Hematopoietic multipotent progenitor cell treated with erythropoietin and hydrocortisone succinate and interleukin-3 and kit ligand, for 4 days (in vitro differentiated cells): ENCODE measurements around the gene PRSS50.
A peak's percentile ranks its signal among the peaks of the same experiment; 100 is the strongest.
"Not testable (repeated sequence)": the region's sequence is repeated elsewhere in the genome, so short reads cannot be mapped to it uniquely, and the experiment has no call there.

Source experiments
- DNase-seq: peaks from one replicate; pipeline ENCODE4 v3.0.0-alpha.2; 2015

Gene PRSS50, protein sequence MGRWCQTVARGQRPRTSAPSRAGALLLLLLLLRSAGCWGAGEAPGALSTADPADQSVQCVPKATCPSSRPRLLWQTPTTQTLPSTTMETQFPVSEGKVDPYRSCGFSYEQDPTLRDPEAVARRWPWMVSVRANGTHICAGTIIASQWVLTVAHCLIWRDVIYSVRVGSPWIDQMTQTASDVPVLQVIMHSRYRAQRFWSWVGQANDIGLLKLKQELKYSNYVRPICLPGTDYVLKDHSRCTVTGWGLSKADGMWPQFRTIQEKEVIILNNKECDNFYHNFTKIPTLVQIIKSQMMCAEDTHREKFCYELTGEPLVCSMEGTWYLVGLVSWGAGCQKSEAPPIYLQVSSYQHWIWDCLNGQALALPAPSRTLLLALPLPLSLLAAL

DNA sequence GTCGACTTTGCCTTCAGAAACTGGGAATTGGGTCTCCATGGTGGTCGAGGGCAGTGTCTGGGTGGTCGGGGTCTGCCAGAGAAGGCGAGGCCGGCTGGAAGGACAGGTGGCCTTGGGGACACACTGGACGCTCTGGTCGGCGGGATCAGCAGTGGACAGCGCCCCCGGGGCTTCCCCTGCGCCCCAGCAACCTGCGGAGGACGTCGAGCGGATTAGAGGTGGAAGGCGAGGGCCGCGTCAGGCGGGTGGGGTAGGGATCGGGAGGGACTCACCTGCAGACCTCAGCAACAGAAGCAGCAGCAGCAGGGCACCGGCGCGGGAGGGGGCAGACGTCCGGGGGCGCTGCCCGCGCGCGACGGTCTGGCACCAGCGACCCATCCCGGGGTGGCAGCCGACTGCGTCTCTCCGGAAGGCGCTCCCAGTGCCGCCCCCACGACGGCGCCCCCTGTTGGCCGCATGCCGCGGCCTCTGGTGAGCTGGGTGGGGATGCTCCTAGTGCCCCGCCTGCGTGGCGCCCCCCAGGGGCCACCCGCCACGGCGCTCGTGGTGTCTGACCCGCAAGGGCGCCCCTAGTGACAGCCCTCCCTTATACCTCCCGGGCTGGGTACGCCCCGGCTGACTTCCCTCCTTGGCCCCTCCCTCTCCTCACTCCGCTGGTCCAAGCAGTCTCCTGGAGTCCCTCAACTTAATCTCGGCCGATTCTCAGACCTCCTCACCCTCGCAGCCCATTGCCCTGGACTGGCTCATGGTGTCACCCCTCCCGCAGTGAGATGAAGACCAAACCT, at the start of gene PRSS50:
Gene PRSS50 (minus strand): TSS at position 423 of the 785 bp plus-strand sequence. CDS start 45 bp downstream, at position 378.
- peak; percentile 66 for DNase-seq

DNA sequence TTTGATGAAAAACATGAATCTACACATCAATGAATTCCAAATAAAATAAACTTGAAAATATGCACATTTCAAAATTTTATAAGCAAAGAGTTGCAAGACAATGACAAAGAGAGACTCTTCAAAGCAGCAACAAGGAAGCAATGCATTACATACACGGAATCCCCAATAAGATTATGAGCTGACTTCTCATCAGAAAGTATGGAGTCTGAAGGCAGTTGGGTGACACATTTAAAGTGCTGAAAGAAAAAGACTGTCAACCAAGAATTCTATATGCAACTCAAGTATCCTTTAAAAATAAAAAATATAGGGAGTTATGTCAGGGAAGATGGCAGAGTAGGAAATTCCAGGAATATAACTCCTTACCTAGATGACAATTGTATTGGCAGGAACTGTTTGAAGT, 46.5 kb upstream of the PRSS50 start:
- DNase-seq, result no peak

DNA sequence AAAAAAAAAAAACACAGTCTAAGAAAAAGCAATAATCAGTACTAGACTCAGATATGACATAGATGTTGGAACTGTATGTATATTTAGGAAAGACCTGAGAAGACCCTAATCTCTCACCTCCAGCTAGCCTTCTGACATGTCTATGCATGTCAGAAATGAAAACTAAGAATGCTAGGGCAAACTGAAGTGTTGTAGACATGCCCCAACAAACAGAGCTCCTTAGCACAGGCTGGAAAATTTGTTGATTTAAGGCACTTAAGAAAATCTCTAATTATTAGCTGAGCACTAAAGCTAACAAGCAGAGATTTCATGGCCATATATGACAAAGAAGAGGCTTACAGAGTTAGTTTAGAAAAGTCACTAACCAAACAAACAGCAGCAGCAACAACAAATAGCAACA, 45.5 kb upstream of the PRSS50 start:
- no peak for DNase-seq

DNA sequence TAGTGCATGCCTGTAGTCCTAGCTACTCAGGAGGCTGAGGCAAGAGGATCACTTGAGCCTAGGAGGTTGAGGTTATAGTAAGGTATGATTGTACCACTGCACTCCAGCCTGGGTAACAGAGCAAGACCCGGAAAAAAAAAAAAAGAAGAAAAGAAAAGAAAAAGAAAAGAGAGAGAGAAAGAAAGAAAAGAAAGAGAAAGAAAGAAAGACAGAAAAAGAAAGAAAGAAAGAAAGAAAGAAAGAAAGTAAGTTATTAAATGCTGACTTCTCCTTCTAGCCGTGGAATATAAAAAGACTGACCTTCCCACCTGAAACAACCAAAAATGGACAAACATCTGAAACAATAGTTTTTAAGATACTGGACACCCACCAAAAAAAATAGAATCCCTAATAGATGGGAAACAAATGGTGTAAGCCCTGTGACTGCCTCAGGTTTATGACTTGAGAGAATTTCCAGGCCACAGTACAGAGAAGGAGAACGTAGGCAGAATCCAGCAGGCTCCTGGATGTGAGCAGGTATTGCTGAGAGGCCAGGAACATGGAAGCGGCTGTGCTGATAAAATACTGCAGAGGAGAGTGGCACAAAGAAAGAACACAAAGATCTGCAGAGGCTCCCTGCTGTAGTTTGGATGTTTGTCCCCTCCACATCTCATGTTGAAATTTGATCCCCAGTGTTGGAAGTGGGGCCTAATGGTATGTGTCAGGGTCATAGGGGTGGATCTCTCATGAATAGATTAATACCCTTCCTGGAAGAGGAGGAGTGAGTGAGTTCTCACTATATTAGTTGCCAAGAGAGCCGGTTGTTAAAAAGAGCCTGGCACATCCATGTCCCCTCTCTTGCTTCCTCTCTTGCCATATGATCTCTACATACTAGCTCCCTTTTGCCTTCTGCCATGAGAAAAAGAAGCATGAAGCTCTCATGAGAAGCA, 41.8 kb upstream of the PRSS50 start:
- no peak for DNase-seq

DNA sequence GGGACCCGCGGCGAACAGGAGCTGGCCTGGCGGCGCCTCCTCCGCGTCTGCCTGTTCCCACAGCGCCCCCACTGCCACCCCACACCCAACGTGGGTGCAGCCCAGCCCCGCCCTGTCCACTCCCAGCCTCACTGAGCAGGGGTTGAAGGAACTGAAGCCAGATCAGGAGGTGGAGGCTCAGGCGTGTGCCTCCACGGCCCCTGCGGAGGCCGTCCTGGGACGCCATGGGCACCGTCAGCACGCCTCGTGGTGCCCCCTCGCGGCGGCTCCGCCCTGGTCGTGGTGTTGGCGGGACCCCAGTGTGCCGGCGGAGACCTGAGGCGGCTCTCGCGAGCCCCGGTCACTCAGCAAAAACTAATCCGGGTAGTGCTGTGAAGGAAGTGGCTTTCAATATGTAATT, 39.0 kb upstream of the PRSS50 start:
- DNase-seq, result no peak

DNA sequence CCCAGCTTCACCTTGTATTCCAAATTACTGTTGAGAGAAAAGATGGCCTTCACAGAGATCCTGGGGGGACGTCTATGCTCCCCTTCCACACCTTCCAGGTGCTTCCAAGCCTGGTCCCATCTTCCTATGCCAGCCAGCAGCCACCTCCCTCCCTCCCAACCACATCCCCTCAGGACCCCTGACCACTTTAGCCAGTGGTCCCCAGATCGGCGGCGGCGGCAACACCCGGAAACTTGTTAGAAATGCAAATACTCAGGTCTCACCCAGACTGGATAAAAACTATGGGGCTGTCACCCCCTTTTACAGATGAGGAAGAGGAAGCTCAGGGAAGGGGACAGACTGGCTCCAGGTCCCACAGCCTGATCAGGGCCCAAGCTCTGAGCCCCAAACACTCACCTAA, 38.0 kb upstream of the PRSS50 start:
- no peak for DNase-seq

DNA sequence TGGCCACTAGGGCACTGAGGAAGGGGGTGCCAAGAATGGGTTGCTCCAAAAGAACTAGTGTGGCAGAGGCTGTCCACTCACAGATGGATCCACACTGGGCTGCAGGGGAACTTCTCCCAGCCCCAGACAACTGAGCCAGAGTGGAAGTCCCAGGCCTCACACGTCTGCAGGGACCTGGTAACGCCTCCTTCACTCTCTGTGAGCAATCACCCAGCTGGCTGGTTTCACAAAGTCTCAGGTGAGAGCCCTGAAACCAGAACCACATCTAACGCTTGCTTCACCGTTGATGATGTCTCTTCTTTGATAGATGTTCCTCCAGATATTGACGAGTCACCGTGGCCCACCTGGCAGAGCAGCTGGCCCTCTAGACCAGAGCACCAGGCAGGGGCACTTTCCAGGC, 35.5 kb upstream of the PRSS50 start:
- not testable (repeated sequence) for DNase-seq

DNA sequence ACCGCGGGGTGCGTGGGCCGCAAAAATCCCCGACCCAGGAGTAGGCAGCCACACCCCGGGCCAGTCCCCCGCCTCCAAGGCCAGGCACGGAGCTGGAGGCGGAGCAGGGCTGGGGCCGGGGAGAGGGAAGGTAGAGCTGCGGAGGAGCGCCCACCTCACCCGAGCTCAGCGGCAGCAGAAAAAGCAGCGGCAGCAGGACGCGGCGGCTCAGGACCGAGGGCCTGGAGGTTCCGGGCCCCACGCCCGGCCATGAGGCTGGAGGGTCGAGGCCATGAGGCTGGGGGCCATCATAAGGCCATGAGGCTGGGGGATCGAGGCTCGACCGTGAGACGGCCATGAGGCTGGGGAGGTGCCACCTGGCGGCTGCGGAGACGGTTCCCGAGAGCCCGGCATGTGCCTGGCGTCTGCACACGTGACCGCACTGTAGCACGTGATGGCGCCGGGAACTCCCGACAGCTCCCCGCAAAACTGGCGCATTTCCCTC, 32.9 kb upstream of the PRSS50 start:
- no peak for DNase-seq

DNA sequence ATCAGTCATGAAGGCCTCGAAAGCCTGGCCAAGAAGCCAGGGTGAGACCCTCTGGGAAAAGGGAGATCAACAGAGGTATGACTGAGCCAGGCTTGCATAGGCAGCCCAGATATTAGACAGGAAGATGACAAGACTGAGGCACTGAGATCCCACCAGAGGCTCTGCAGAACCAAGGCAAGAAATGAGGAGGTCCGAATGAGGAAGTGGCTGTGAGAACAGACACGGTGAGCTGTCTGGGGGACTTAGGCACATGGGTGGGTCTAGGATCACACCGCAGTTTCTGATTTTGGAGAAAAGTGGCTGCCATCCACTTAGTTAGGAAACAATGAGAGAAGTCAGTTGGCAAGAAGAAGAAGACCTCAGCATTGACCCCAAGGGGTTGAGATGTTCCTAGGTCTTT, 31.5 kb upstream of the PRSS50 start:
- DNase-seq, result peak; percentile 13

DNA sequence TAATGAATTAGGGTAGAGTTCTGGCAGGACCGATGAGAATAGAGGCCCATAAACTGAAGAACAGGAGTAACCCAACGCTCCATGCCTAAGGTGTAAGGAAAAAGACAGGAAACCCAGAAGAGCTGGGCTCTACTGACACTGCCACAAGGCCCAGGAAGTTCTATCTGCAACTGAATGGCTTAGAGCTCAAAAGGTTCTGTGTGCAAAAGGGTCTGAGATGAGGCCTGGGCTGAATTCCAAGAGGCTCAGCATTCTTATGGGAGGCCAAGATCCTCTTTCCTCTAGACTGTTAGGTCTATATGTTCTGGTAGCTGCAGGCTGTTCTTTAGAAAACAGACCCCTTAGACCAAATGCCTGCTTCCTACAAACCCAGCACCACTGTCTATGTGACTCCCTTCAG, 30.5 kb upstream of the PRSS50 start:
- DNase-seq, result no peak

DNA sequence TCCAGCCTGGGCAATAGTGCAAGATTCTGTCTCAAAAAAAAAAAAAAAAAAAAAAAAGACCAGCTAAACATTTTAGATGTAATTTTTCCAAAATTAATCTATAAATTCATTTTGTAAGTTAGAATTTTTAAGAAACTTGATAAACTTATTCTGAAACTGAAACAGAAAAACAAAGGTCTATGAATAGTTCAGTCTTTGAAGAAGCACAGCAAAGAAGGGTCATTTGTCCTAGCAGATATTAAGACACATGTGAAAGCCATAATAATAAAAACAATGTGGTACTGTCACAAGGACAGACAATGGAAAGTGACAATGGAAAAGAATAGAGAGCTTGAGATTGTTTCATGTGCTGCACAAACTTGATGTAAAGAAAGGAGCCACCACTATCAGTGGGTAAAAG, 29.0 kb upstream of the PRSS50 start:
- no peak for DNase-seq

DNA sequence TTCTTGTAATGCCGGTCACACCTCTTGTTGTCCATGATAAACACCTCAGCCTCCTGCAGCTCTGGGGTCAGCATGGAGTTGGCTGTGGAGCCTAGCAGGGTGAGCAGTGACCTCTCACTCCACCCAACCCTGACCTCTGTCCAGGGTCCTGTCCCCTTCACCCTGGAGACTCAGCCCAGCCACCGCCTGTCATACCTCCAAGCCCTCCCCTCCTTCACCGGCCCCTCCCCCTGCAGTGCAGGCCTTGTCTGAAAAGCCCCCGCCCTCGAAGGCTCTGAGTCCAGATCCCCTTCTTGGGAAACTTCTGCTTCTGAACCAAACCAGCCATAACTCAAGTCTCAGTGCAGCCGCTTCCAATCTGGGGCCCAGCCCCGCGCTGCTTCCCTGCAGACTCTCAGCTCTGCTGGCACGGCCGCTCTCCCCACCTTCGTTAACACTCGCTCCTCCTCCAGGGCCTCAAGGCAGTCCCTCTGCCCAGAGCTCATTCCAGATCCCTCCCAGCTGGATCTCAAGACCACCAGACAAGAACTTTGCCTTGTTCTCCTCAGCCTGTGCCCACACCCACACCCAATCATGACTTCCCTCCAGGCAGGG, 25.4 kb upstream of the PRSS50 start:
- DNase-seq, result no peak

DNA sequence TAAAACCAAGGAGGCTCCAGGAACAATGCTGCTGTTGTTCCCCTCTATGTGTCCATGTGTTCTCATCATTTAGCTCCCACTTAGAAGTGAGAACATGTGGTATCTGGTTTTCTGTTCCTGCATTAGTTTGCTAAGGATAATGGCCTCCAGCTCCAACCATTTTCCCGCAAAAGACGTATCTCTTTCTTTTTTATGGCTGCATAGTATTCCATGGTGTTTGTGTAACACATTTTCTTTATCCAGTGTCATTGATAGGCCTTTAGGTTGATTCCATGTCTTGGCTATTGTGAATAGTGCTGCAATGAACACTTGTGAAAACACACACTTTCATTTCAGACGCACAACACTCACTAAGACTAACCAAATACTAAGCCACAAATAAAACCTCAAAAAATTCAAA, 21.9 kb upstream of the PRSS50 start:
- not testable (repeated sequence) for DNase-seq

DNA sequence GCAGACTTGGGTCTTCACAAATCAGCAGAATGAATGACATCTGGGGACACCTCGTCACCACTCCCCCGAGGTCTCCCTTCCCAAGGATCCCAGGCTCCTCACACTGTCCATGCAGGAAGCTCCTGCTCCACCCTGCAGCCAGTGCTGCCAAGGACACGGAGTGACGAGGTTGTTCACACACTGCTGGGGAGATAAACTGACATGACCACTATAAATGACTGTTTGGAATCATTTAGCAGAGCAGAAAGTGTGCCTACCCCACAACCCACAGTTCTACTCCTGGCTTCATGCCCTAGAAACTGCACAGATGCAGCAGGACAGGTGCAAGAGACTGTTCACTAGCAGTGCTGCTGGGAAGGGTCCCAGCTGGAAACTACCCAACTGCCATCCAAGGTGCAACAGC, 19.7 kb upstream of the PRSS50 start:
- DNase-seq, result no peak

DNA sequence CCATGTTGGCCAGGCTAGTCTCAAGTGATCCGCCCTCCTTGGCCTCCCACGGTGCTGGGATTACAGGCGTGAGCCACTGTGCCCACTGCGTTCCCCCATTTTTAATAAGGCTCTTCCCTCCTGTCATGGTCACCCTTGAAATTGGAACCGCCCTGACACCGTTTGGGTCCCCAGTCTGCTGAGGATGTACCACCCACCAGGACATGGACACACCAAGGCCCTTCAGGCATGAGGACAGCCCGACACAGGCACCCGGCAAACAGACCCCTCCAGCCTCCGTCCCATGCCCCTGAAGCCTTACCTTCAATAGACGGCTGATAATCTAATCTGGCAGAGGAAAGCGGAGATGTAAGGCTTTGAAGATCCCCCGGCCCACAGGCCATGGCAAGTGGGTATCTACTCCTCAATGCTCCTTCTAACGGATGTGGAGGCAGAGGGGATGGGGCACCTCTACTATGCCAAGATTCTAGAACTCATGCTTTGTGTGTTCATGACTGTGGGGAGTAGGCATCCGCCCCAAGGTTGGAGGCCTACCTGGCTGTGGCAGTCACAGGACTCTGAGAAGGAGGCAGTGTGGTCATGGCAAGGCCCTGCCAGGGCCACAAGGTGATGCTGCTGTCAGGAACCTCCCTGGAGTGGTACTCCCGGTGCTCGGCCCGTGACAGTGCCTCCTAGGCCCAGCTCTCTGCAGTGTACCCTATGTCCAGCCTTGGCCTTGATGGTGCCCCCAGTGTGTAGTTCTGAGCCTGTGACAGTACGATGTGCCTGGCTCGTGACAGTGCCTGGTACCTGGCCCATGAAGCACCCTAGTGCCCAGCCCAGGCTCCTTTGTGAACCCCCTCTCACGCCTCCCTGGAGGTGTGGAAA, 18.6 kb upstream of the PRSS50 start:
- DNase-seq, result no peak

DNA sequence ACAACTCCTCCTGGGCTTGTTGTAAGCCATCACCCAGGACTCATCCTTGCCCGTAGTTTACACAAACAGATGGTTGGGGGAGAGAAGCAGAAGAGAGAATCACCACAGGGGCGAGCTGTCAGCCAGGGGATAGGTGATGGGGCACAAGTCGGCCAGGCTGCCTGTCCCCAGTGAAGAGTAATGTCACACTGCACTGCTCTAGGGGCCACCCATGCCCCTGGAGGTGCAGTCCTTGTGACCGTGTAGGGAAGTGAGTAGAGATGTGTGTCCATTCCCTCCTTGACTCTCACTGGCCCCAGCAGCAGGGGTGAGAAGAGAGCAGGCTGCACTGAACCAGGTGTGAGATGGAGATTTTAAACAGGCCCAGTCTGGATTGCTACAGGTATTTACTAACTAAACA, 17.1 kb upstream of the PRSS50 start:
- DNase-seq, result no peak

DNA sequence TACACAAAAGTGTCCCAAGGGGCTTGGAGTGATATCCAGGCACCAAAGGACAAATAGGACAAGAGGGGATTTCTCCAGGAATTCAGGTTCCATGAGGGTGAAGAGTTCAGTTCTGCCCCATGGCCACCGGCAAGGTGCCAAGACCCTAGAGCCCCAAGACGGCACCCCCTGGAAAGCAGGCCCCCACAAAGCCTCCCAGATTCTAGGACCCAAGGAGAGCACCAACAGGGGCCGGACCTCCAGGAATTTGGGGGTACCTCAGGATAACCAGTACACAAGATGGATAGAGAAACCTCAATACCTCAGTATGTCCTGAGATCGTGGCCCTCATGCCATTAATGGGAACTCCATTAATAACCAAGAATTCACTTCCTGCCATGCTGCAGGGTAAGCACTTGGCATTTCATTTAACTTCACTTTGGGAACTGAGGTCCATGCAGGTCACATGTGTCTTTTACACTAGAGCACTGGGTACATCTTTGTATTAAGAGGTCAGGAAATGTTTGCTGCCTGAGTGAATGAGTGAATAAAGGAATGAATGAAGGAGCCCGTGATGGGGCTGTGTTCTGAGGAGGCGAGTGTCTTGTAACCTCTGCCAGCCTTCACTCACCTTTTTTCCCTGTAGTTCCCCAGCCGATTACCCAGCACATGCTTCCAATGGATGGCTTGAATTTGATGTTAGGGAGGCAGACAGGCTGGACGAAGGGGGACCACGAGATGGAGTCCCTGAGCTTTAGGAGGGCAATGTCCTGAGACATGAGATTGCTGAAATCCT, 15.5 kb upstream of the PRSS50 start:
- no peak for DNase-seq

DNA sequence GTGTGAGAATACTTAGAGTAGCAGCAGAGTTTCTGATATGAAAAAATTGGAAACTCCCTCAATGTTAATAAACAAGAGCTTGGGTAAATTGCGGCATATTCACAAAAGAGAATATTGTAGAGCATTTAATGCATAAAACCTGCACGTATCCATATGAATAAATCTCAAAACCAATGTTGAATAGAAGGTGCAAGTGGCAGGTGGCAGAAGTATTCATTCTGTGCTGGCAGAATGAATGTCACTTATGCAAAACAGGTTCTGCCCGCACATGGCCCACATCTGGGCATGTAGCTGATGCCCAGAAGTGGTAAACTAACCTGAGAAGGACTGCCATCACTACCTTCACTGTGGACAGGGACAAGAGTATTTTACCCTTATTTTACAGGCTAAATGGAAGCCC, 14.1 kb upstream of the PRSS50 start:
- no peak for DNase-seq

DNA sequence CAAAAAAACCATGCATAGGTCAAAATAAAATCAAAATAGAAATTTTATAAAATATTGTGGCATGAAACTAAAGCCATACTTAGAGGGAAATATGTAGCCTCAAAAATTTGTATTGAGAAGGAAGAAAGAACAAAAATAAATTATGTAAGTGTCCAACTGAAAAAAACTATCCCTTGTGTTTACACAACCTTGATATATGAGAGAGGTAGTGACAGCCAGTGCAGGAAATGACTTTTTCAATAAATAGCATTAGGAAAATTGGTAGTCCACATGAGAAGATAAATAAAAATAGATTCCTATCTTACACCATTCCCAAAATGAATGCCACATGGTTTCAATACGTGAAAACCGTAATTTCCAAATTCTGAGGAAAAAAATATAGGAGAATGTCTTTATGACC, 13.2 kb upstream of the PRSS50 start:
- no peak for DNase-seq

DNA sequence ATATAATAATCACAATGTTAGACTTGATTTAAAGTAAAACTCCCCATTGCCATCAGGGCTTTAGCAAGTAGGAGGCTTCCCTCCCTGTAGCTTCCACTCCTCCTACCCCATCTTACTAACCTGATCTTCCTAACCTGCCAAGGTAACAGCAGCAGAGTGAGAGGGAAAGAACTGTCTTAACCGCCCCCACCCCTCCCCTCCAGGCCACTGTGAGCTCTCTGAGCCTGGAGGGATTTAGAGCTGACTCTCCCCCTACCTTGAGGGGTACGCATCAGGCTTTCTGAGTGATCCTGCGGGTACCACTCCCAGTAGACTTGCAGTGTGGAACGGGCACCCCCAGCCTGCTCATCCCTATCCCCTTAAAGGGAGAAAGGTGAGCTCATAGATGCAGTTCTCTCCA, 11.4 kb upstream of the PRSS50 start:
- no peak for DNase-seq
